ENCODE measurements around the gene DEFB126.
"Not testable (repeated sequence)": the region's sequence is repeated elsewhere in the genome, so short reads cannot be mapped to it uniquely, and the experiment has no call there.

GRCh38 chr20:129786-130323 is 12.5 kb upstream of the DEFB126 start:
- TF ChIP-seq FOXA1 (IDR thresholded peaks at IDR 0.05); FOXM1 (IDR thresholded peaks at IDR 0.05; ENCODE audit: borderline replicate concordance); TARDBP (IDR thresholded peaks at IDR 0.05); SP1 (IDR thresholded peaks at IDR 0.05); ELF4 (IDR thresholded peaks at IDR 0.05); L3MBTL2 (conservative IDR thresholded peaks at IDR 0.05): not testable (repeated sequence)

All from HEK293T (cell line).